Loucy (cell line): ENCODE measurements around the gene VCAN.

Experiments
- H2AFZ ChIP-seq: fragments of 200-600 bp; sonication (generic); 2 replicates; pipeline ENCODE4 v1.6.0; 2016; ENCODE audit warnings: antibody characterized with exemption, mild to moderate bottlenecking, low read length, moderate library complexity
- H3F3A ChIP-seq: fragments of 200-600 bp; 2 replicates; pipeline ENCODE4 v1.6.0; 2016; ENCODE audit warnings: antibody characterized with exemption, low read depth, mild to moderate bottlenecking
- H3K27me3 ChIP-seq: fragments of 200-600 bp; sonication (generic); 2 replicates; pipeline ENCODE4 v1.6.1; 2014; ENCODE audit warnings: low read length, mild to moderate bottlenecking; ENCODE audit not compliant: insufficient read depth, poor library complexity, severe bottlenecking
- H3K36me3 ChIP-seq: fragments of 200-600 bp; sonication (generic); 2 replicates; pipeline ENCODE4 v1.6.1; 2016; ENCODE audit warnings: low read length; ENCODE audit not compliant: insufficient read depth
- H3K4me1 ChIP-seq: fragments of 200-600 bp; sonication (generic); 2 replicates; pipeline ENCODE4 v1.5.1; 2014; ENCODE audit warnings: low read length, mild to moderate bottlenecking; ENCODE audit not compliant: insufficient read depth, poor library complexity, severe bottlenecking
- H3K4me2 ChIP-seq: fragments of 200-600 bp; sonication (generic); 2 replicates; pipeline ENCODE4 v1.6.0; 2014; ENCODE audit warnings: antibody characterized with exemption, low read length, low read depth, mild to moderate bottlenecking; ENCODE audit not compliant: poor library complexity, severe bottlenecking
- H3K4me3 ChIP-seq: fragments of 200-600 bp; sonication (generic); 2 replicates; pipeline ENCODE4 v1.5.1; 2014; ENCODE audit warnings: low read length, mild to moderate bottlenecking, mixed read lengths; ENCODE audit not compliant: poor library complexity, severe bottlenecking
- H3K79me2 ChIP-seq: fragments of 200-600 bp; sonication (generic); 2 replicates; pipeline ENCODE4 v1.6.1; 2014; ENCODE audit warnings: low read length; ENCODE audit not compliant: insufficient read depth
- H3K9ac ChIP-seq: fragments of 200-600 bp; sonication (generic); 2 replicates; pipeline ENCODE4 v1.6.0; 2014; ENCODE audit warnings: mild to moderate bottlenecking, low read depth, low read length, moderate library complexity; ENCODE audit not compliant: poor library complexity, severe bottlenecking
- H3K9me2 ChIP-seq: fragments of 200-600 bp; sonication (generic); replicated peaks from 2 replicates; pipeline ENCODE4 v1.6.1; 2016; ENCODE audit warnings: low read depth, low read length, mixed read lengths
- H3K9me3 ChIP-seq: fragments of 200-600 bp; sonication (generic); 2 replicates; pipeline ENCODE4 v1.6.1; 2014; ENCODE audit warnings: mild to moderate bottlenecking, antibody characterized with exemption, low read length, low read depth; ENCODE audit not compliant: insufficient read depth
- H4K20me1 ChIP-seq: fragments of 200-600 bp; sonication (generic); 2 replicates; pipeline ENCODE4 v1.6.0; 2014; ENCODE audit warnings: antibody characterized with exemption, low read length, mild to moderate bottlenecking; ENCODE audit not compliant: insufficient read depth, poor library complexity, severe bottlenecking
- CTCF ChIP-seq: fragments of 200-600 bp; sonication (generic); conservative IDR thresholded peaks from 2 replicates; pipeline ENCODE4 v1.5.1; 2014; ENCODE audit warnings: mild to moderate bottlenecking, antibody characterized with exemption, low read length
- EZH2phosphoT487 ChIP-seq: fragments of 200-600 bp; IDR thresholded peaks from 2 replicates; pipeline ENCODE4 v1.6.1; 2018; ENCODE audit warnings: antibody characterized with exemption, mild to moderate bottlenecking, moderate library complexity, borderline replicate concordance

VCAN gene

GRCh38 chr5:83444445-83444844 lies 27.1 kb upstream of the VCAN start:
- no peaks in the 10 kb centered on the region for H3F3A ChIP-seq
- TF ChIP-seq CTCF (no peak), EZH2phosphoT487 (no peak)

GRCh38 chr5:83446253-83446947 lies 25.1 kb upstream of the VCAN start:
- Histone ChIP-seq H2AFZ (no peak overlapping the region), H3K4me1 (no peaks in the 10 kb centered on the region)

More at GRCh38 chr5:83444445-83444844, 27.1 kb upstream of the VCAN start:
- Histone ChIP-seq H3K27me3 (no peaks in the 10 kb centered on the region), H2AFZ (no peak overlapping the region), H3K9me3 (no peaks in the 10 kb centered on the region), H3K4me3 (no peak overlapping the region), H4K20me1 (no peaks in the 10 kb centered on the region), H3K9ac (no peak overlapping the region), H3K79me2 (no peaks in the 10 kb centered on the region), H3K36me3 (no peaks in the 10 kb centered on the region), H3K4me2 (no peak overlapping the region), H3K4me1 (no peaks in the 10 kb centered on the region), H3K9me2 (no peaks in the 10 kb centered on the region)

GRCh38 chr5:83447533-83447932 lies 24.0 kb upstream of the VCAN start:
- no peak overlapping the region for H2AFZ ChIP-seq
- no peaks in the 10 kb centered on the region for H3K27me3 ChIP-seq

More at GRCh38 chr5:83446253-83446947, 25.1 kb upstream of the VCAN start:
- H3F3A ChIP-seq: no peaks in the 10 kb centered on the region
- no peaks in the 10 kb centered on the region for H3K27me3 ChIP-seq
- no peaks in the 10 kb centered on the region for H3K36me3 ChIP-seq
- H3K9ac ChIP-seq: no peak overlapping the region
- H3K9me3 ChIP-seq: no peaks in the 10 kb centered on the region
- H3K9me2 ChIP-seq: no peaks in the 10 kb centered on the region
- no peak for TF ChIP-seq EZH2phosphoT487
- TF ChIP-seq CTCF: no peak
- no peak overlapping the region for H3K4me3 ChIP-seq
- no peaks in the 10 kb centered on the region for H3K79me2 ChIP-seq
- H3K4me2 ChIP-seq: no peak overlapping the region
- H4K20me1 ChIP-seq: no peaks in the 10 kb centered on the region

More at GRCh38 chr5:83447533-83447932, 24.0 kb upstream of the VCAN start:
- H4K20me1 ChIP-seq: no peaks in the 10 kb centered on the region
- H3K9me3 ChIP-seq: no peaks in the 10 kb centered on the region
- H3F3A ChIP-seq: no peaks in the 10 kb centered on the region
- H3K4me1 ChIP-seq: no peaks in the 10 kb centered on the region
- H3K4me3 ChIP-seq: no peak overlapping the region
- no peak overlapping the region for H3K4me2 ChIP-seq
- TF ChIP-seq CTCF (no peak), EZH2phosphoT487 (no peak)
- no peaks in the 10 kb centered on the region for H3K36me3 ChIP-seq
- H3K9me2 ChIP-seq: no peaks in the 10 kb centered on the region
- no peaks in the 10 kb centered on the region for H3K79me2 ChIP-seq
- H3K9ac ChIP-seq: no peak overlapping the region
